Upper lobe of left lung (tissue), 4 donors: Measurements from ENCODE around the gene GIMAP2.

Source experiments
- CTCF ChIP-seq, 6 experiments: fragments of 450-650 bp in 4 of 6; fragments of 200-600 bp in 2 of 6; sonication (generic) in 2 of 6; IDR thresholded peaks; one replicate each; pipeline ENCODE4 v1.5.1; 2016 to 2019; ENCODE audit warnings: antibody characterized with exemption in 6 of 6
- POLR2AphosphoS5 ChIP-seq, 2 donors: sonication (generic); formaldehyde crosslinking; IDR thresholded peaks; one replicate each; pipeline ENCODE4 v1.5.1; 2017; ENCODE audit warnings: antibody characterized with exemption in 2 of 2

- TF ChIP-seq CTCF (IDR thresholded peaks at IDR 0.05): no peak
- no peak for TF ChIP-seq POLR2AphosphoS5 (IDR thresholded peaks at IDR 0.05)
Measured at GRCh38 chr7:150686030-150686631, 625 bp downstream of the GIMAP2 start.
